HepG2 (cell line): ENCODE measurements around the gene CMTM5. TPM values are rescaled to one million over a fixed set of nuclear protein-coding genes. Genes with fewer than 3 reads are reported as not detected.
A peak's percentile ranks its signal among the peaks of the same experiment; 100 is the strongest.

Experiments used
- ATAC-seq: fragments of 200-7000 bp; cut with Tn5 transposase; 3 replicates; pipeline ENCODE4 v1.9.1; 2020; ENCODE audit warnings: mild to moderate bottlenecking, moderate library complexity
- BruUV-seq: library from RNA; stranded (reverse); fragments of 400-500 nt; replicated peaks from 2 replicates; lab custom pipeline; 2021; lab: Mats Ljungman, UMichigan
- CTCF ChIA-PET: fragments of 300-600 bp; formaldehyde crosslinking; extraction: SDS; loops from one replicate; lab custom pipeline; 2021; ENCODE audit warnings: low total read pairs, inconsistent platforms, low intra/inter-chr PET ratio; lab: Yijun Ruan, JAX
- POLR2A ChIA-PET: fragments of 350-600 bp; sonication (Branson Sonifier 250); formaldehyde crosslinking; loops from one replicate; lab custom pipeline; 2020; ENCODE audit warnings: antibody characterized with exemption, inconsistent platforms; lab: Yijun Ruan, JAX
- DNase-seq: peaks from one replicate; pipeline ENCODE4 v3.0.0-alpha.2; 2015; ENCODE audit warnings: low spot score
- FAIRE-seq: peaks from 3 replicates; lab custom pipeline; 2011; peaks lifted over from hg19 to GRCh38; lab: Jason Lieb, UNC
- H2AFZ ChIP-seq: one replicate; pipeline ENCODE4 v1.6.1; 2011; ENCODE audit warnings: low read length, inconsistent platforms
- H3K27ac ChIP-seq: fragments of 300-600 bp; 3 replicates; pipeline ENCODE4 v1.8.0; 2011; ENCODE audit warnings: mixed run types, mild to moderate bottlenecking, mixed read lengths, low read length, inconsistent platforms; ENCODE audit not compliant: insufficient read depth; ENCODE audit errors: extremely low read length
- H3K27me3 ChIP-seq, 2 experiments: fragments of 200-600 bp in 1 of 2; 2 replicates in 1 of 2; 3 replicates in 1 of 2; pipeline versions ENCODE4 v1.6.0 to v1.8.0; 2011; ENCODE audit warnings: low read length in 2 of 2, mild to moderate bottlenecking in 2 of 2, moderate library complexity in 2 of 2, inconsistent platforms in 1 of 2; ENCODE audit not compliant: insufficient read depth in 2 of 2, control insufficient read depth in 1 of 2
- H3K36me3 ChIP-seq, 2 experiments: fragments of 200-600 bp in 1 of 2; replicated peaks in 1 of 2; 2 replicates in 1 of 2; 3 replicates in 1 of 2; pipeline versions ENCODE4 v1.5.1 to v1.8.0; 2011; ENCODE audit warnings: low read length in 2 of 2, inconsistent platforms in 1 of 2; ENCODE audit not compliant: insufficient read depth in 2 of 2, control insufficient read depth in 1 of 2
- H3K4me1 ChIP-seq: 2 replicates; pipeline ENCODE4 v1.5.1; 2012; ENCODE audit warnings: low read length, inconsistent platforms; ENCODE audit not compliant: insufficient read depth
- H3K4me2 ChIP-seq: 2 replicates; pipeline ENCODE4 v1.6.0; 2011; ENCODE audit warnings: low read depth, low read length, inconsistent platforms
- H3K4me3 ChIP-seq, 3 experiments: fragments of 200-600 bp in 1 of 3; sonication (generic), shearing (Covaris generic) in 1 of 3; replicated peaks in 1 of 3; 2 replicates each; pipeline ENCODE4 v1.5.1; 2011 to 2016; ENCODE audit warnings: low read length in 3 of 3, inconsistent platforms in 2 of 3, low read depth in 2 of 3, mild to moderate bottlenecking in 2 of 3, control low read depth in 1 of 3, mixed read lengths in 1 of 3; ENCODE audit not compliant: insufficient read depth in 1 of 3
- H3K79me2 ChIP-seq: one replicate; pipeline ENCODE4 v1.6.1; 2011; ENCODE audit warnings: low read length, inconsistent platforms; ENCODE audit not compliant: insufficient read depth
- H3K9ac ChIP-seq: 2 replicates; pipeline ENCODE4 v1.6.0; 2011; ENCODE audit warnings: mild to moderate bottlenecking, low read depth, low read length, inconsistent platforms; ENCODE audit not compliant: insufficient read depth
- H3K9me3 ChIP-seq: 2 replicates; pipeline ENCODE4 v1.5.1; 2012; ENCODE audit warnings: mild to moderate bottlenecking, low read length
- H4K20me1 ChIP-seq: 2 replicates; pipeline ENCODE4 v1.6.0; 2011; ENCODE audit warnings: inconsistent platforms, mild to moderate bottlenecking, low read length, moderate library complexity; ENCODE audit not compliant: insufficient read depth
- NKX3-1 ChIP-seq: sonication (generic); formaldehyde crosslinking; IDR thresholded peaks from 2 replicates; pipeline ENCODE4 v1.5.0; 2020; ENCODE audit warnings: missing genetic modification reagents
- RELA ChIP-seq: sonication (generic); formaldehyde crosslinking; IDR thresholded peaks from 2 replicates; pipeline ENCODE4 v1.4.0; 2020; ENCODE audit warnings: missing genetic modification reagents
- SP2 ChIP-seq: sonication (generic); formaldehyde crosslinking; IDR thresholded peaks from 2 replicates; pipeline ENCODE4 v1.5.1; 2020; ENCODE audit warnings: mild to moderate bottlenecking, missing genetic modification reagents
- TARDBP ChIP-seq: sonication (generic); formaldehyde crosslinking; IDR thresholded peaks from 2 replicates; pipeline ENCODE4 v1.8.0; 2022; ENCODE audit warnings: mild to moderate bottlenecking, missing genetic modification reagents
- THAP9 ChIP-seq: sonication (generic); formaldehyde crosslinking; IDR thresholded peaks from 2 replicates; pipeline ENCODE4; 2020; ENCODE audit warnings: missing genetic modification reagents, mild to moderate bottlenecking, borderline replicate concordance
- ZFP41 ChIP-seq: sonication (generic); formaldehyde crosslinking; IDR thresholded peaks from 2 replicates; pipeline ENCODE4 v1.4.0; 2020; ENCODE audit warnings: mild to moderate bottlenecking, missing genetic modification reagents, borderline replicate concordance
- ZNF207 ChIP-seq: fragments of 450-650 bp; IDR thresholded peaks from 2 replicates; pipeline ENCODE4 v1.6.1; 2016; ENCODE audit warnings: antibody characterized with exemption, borderline replicate concordance
- ZNF343 ChIP-seq: sonication (generic); formaldehyde crosslinking; IDR thresholded peaks from 2 replicates; pipeline ENCODE4 v1.4.0; 2020; ENCODE audit warnings: mild to moderate bottlenecking, missing genetic modification reagents
- ZNF572 ChIP-seq: sonication (generic); formaldehyde crosslinking; IDR thresholded peaks from 2 replicates; pipeline ENCODE4 v1.5.1; 2020; ENCODE audit warnings: mild to moderate bottlenecking, missing genetic modification reagents
- ZNF577 ChIP-seq: sonication (generic); formaldehyde crosslinking; IDR thresholded peaks from 2 replicates; pipeline ENCODE4 v1.4.0; 2020; ENCODE audit warnings: mild to moderate bottlenecking, low read depth, missing genetic modification reagents, borderline replicate concordance
- WGBS: methylation state at CpG from one replicate; pipeline ENCODE4 v1.1.6; 2017; ENCODE audit warnings: low lambda C conversion rate; 5-methylcytosine and 5-hydroxymethylcytosine counted together
- in situ Hi-C: cut with HindIII; loops from 2 replicates; pipeline ENCODE4 v1.10.0; 2017; ENCODE audit warnings: low pct_unique_long_range_greater_than_20kb; ENCODE audit not compliant: extremely low pct_ligation_motif_present
- intact Hi-C: fragments of 100-400 bp; cut with micrococcal nuclease; formaldehyde crosslinking; loops from one replicate; pipeline ENCODE4 v1.10.0; 2022; ENCODE audit not compliant: unreplicated experiment
- polyA plus RNA-seq, 8 experiments: library from polyadenylated mRNA; depleted of rRNA in 3 of 8; stranded (reverse) in 7 of 8; unstranded in 1 of 8; fragments of >200 nt; fragmentation: Illumina TruSeq in 4 of 8; extraction: Trizol in 4 of 8; gene quantifications; 2 replicates each; pipeline versions ENCODE4 v1.2.1 to v1.2.3, GENCODE V29; 2011 to 2016; ENCODE audit warnings: low read depth in 4 of 8, missing spikeins in 1 of 8, mixed read lengths in 1 of 8; ENCODE audit not compliant: insufficient read depth in 1 of 8
- total RNA-seq, 5 experiments: library from RNA; depleted of rRNA; stranded (reverse); fragments of >200 nt; fragmentation: Illumina TruSeq; extraction: Trizol; gene quantifications; 2 replicates each; pipeline ENCODE4 v1.2.3, GENCODE V29; 2016; ENCODE audit warnings: low read depth in 1 of 5
- TF ChIP-seq, protein P1 (sequence below): sonication (generic); formaldehyde crosslinking; IDR thresholded peaks from 2 replicates; pipeline ENCODE4 v1.4.0; 2020; ENCODE audit warnings: mild to moderate bottlenecking, missing genetic modification reagents

CMTM5 gene
- total and polyA plus RNA-seq, 2 of the 13 experiments (the other 11 are each of a cell fraction or from before 2014, with no cell fraction given): not detected

- no TSS peak for BruUV-seq
- no peak for FAIRE-seq
- no peak overlapping the region for H2AFZ ChIP-seq
- H3K4me2 ChIP-seq: no peak overlapping the region
- H3K36me3 ChIP-seq: no peaks in the 10 kb centered on the region
- no peak for DNase-seq
- no peaks in the 10 kb centered on the region for H4K20me1 ChIP-seq
- no peak overlapping the region for H3K27ac ChIP-seq
- in situ Hi-C loops: no loop called here
- H3K27me3 ChIP-seq: peaks cover 38 to 93% of the 10 kb centered on the region in 2 experiments
- ATAC-seq: peak; percentile 31
- H3K9me3 ChIP-seq: no peaks in the 10 kb centered on the region
- WGBS: 36% methylated on average over 12 of the region's 12 CpGs
- ChIA-PET POLR2A (no interaction called here), CTCF (interaction anchor here (1.6 kb wide), 1 partner anchor 21 kb away, joined by 4 read pairs; no protein-coding TSS in a partner anchor)
- no peaks in the 10 kb centered on the region for H3K79me2 ChIP-seq
- H3K4me3 ChIP-seq: no peak overlapping the region
- H3K9ac ChIP-seq: no peak overlapping the region
- intact Hi-C loops: no loop called here
- peaks cover 30% of the 10 kb centered on the region for H3K4me1 ChIP-seq
- TF ChIP-seq NKX3-1 (CRISPR knock-in tag): no peak
- no peak for TF ChIP-seq SP2 (CRISPR knock-in tag)
- TF ChIP-seq, protein P1, sequence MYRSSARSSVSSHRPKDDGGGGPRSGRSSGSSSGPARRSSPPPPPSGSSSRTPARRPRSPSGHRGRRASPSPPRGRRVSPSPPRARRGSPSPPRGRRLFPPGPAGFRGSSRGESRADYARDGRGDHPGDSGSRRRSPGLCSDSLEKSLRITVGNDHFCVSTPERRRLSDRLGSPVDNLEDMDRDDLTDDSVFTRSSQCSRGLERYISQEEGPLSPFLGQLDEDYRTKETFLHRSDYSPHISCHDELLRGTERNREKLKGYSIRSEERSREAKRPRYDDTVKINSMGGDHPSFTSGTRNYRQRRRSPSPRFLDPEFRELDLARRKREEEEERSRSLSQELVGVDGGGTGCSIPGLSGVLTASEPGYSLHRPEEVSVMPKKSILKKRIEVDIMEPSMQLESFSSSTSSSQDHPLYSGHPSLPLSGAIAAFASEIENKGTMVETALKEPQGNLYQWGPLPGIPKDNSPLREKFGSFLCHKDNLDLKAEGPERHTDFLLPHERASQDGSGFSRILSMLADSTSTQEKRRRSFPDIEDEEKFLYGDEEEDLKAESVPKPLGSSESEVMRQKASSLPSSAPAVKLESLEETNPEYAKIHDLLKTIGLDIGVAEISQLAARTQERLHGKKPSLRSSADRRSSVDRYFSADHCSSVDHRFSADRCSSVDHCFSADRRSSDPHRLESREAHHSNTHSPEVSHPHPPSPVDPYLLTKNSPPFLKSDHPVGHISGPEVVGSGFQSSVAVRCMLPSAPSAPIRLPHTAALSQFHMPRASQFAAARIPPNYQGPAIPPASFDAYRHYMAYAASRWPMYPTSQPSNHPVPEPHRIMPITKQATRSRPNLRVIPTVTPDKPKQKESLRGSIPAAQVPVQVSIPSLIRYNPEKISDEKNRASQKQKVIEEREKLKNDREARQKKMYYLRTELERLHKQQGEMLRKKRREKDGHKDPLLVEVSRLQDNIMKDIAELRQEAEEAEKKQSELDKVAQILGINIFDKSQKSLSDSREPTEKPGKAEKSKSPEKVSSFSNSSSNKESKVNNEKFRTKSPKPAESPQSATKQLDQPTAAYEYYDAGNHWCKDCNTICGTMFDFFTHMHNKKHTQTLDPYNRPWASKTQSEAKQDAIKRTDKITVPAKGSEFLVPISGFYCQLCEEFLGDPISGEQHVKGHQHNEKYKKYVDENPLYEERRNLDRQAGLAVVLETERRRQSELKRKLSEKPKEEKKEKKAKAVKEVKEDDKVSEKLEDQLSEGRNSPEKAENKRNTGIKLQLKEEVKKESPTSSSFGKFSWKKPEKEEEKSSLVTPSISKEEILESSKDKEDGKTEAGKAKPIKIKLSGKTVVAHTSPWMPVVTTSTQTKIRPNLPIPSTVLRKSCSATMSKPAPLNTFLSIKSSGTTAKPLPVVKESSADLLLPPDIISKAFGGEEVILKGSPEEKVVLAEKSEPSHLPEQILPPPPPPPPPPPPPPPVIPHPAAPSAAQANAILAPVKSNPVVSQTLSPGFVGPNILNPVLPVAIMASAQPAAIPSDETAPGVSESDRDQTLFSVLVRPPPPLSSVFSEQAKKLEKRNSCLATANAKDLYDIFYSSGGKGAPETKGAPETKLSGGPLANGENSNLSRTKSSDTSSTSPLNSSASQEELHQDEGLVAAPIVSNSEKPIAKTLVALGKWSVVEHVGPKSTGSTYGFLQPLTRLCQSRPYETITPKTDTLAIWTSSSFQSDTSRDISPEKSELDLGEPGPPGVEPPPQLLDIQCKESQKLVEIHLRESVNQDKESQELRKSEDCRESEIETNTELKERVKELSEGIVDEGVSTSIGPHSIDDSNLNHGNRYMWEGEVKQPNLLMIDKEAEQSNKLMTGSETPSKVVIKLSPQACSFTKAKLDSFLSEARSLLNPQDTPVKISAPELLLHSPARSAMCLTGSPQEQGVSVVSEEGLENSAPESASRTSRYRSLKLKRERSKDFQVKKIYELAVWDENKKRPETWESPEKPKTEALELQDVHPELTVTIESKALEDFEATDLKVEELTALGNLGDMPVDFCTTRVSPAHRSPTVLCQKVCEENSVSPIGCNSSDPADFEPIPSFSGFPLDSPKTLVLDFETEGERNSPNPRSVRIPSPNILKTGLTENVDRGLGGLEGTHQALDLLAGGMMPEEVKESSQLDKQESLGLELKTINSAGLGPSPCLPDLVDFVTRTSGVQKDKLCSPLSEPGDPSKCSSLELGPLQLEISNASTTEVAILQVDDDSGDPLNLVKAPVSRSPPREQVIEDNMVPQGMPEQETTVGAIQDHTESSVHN (CRISPR knock-in tag): no peak
- TF ChIP-seq ZNF343 (CRISPR knock-in tag): 0 out of 2 replicates have a peak, but pooled peaks have one; percentile 34
- TF ChIP-seq ZNF572 (CRISPR knock-in tag): no peak
- TF ChIP-seq ZNF577: 0 out of 2 replicates have a peak, but pooled peaks have one; percentile 31
- TF ChIP-seq TARDBP (CRISPR knock-in tag): 0 out of 2 replicates have a peak, but pooled peaks have one; percentile 23
- TF ChIP-seq THAP9 (CRISPR knock-in tag): peak; percentile 1; the same call in 1 of the 2 replicates
- TF ChIP-seq RELA (CRISPR knock-in tag): no peak
- no peak for TF ChIP-seq ZFP41
- TF ChIP-seq ZNF207: 0 out of 2 replicates have a peak, but pooled peaks have one; percentile 36
Measured at GRCh38 chr14:23358553-23359166, 18.2 kb upstream of the CMTM5 start.
